HG03469 (cell line): ENCODE data around the gene CEBPA.

ENCODE experiments used
- ATAC-seq: cut with Tn5 transposase; IDR thresholded peaks from one replicate; pipeline ENCODE4 v1.9.1; 2021; ENCODE audit warnings: mild to moderate bottlenecking, moderate library complexity, moderate number of reproducible peaks; ENCODE audit not compliant: unreplicated experiment

CEBPA gene

GRCh38 chr19:33289261-33289660 is 13.1 kb downstream of the CEBPA start:
- no peak for ATAC-seq

GRCh38 chr19:33288666-33289065 is 13.7 kb downstream of the CEBPA start:
- no peak for ATAC-seq

DNA sequence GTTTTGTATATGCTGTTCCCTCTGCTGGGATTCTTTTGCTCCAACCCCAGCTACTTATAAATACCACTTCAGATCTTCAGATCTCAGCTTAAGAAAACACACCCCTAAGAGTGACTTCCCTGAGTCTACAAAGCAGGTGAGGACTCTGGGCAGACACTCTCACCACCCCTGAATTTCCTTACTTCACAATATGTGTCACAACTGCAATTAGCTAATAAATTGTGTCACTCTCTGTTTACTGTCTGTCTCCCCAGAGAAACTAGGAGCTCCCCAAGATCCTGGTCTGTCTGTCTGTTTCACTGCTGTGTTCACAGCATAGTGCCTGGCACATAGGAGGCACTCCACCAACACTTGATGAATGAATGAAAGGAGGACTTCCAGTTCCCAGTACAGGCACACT is 14.4 kb downstream of the CEBPA start:
- ATAC-seq = no peak

- ATAC-seq = no peak
Observed at GRCh38 chr19:33287438-33287837, 14.9 kb downstream of the CEBPA start.

- ATAC-seq = no peak
Observed at GRCh38 chr19:33286899-33287298, 15.4 kb downstream of the CEBPA start.

- no peak for ATAC-seq
Observed at GRCh38 chr19:33285441-33285927, 16.9 kb downstream of the CEBPA start.

GRCh38 chr19:33284756-33285155 is 17.6 kb downstream of the CEBPA start:
- no peak for ATAC-seq

DNA sequence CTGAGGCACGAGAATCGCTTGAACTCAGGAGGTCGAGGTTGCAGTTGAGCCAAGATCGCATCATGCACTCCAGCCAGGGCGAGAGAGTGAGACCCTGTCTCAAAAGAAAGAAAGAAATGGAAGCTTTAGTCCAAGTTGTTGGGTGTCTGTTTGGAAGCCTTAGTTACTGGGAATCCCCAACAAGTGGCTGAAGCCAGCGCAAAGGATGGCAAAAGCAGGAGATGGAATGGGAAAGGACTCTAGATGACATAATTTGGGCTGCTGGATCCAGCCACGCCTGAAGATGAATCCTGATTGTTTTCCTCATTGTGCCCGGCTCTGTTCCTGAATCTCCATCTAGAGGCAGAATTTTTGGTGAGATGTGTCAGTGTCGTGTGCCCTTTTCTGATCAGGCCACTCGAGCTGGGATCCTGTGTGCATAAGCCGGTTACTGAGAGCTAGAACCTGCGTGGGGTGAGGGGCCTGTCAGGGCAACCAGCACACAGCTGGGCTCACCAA is 18.1 kb downstream of the CEBPA start:
- ATAC-seq = no peak

DNA sequence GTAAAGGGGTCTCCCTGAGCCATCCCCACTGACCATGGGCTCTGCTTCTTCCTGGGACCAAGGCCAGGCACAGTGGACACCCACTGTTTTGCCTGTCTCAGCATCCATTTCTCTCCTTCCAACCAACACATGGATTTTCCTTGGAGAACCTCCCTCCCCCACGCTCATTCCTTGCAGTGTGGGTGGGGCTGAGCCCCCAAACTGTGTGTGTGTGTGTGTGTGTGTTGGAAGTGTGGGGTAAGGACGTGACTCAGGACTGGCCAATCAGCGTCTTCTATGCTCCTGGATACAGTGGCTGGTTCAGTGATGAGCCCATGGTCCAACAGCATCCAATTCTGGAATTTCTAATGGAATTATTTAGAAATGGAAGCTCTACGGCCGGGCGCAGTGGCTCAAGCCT is 18.7 kb downstream of the CEBPA start:
- no peak for ATAC-seq

GRCh38 chr19:33282036-33282671 is 20.2 kb downstream of the CEBPA start:
- ATAC-seq = no peak

GRCh38 chr19:33281296-33281926 is 20.9 kb downstream of the CEBPA start:
- ATAC-seq = no peak

DNA sequence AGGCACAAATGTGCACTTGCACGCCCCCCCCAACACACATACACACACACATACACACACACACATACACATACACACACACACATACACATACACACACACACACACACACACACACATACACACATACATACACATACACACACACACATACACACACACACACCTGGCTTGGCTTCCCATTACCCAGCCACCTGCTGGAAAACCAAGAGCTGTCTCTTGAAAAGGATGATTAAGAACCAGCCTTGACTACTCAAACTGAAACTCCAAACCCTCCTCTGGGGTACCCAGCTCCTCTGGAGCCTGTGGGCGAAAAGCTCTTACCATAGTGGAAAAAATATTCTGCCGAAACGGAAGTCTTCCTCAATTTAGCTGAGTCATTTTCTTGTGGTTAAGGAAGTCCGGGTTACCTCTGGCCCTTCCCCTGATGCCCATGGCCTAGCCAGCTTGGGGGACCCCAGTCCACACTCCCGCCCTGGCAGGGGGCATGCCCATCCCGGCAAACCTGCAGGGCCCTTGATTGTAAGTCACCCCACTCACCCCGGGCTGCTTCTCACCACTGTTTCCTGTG is 21.9 kb downstream of the CEBPA start:
- ATAC-seq = peak; percentile 70

DNA sequence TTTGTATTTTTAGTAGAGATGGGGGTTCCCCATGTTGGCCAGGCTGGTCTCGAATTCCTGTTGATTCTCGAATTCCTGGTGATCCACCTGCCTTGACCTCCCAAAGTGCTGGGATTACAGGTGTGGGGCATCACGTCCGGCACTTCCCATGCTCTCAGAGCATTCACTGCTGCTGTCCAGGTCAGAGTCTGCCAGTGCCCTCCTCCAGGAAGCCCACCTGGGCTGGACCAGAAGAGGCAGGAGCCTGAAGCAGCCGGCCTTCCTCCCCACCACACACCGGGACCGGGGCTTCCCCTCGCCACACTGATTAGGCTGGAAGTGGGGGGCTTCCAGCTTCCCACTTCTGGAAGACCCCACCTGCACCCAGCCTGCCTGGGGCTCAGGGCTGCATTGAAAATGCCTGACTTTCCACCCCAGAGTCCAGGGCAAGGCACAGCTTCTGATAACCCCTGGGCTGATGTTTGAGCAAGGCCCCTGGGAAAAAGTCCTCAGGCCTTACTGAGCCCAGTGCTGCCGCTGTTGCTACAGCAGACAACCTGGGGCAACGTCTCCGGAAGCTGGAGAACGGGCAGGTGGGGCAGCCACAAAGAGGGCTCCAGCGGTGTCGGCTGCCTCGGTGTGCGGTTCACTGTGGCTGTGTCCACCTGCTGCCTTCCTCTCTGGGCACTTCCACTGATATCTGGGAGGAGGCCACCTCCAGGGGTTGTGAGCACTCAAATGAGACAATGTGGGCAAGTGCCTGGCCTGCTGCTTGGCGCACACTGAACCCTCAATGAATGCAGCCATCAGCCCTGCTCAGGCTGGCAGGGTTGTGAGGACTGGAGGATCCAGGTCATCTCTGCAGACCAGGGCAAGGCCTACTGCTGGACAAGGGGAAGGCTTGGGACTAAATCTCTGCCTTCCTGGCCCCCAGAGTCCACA is 22.6 kb downstream of the CEBPA start:
- ATAC-seq = no peak

DNA sequence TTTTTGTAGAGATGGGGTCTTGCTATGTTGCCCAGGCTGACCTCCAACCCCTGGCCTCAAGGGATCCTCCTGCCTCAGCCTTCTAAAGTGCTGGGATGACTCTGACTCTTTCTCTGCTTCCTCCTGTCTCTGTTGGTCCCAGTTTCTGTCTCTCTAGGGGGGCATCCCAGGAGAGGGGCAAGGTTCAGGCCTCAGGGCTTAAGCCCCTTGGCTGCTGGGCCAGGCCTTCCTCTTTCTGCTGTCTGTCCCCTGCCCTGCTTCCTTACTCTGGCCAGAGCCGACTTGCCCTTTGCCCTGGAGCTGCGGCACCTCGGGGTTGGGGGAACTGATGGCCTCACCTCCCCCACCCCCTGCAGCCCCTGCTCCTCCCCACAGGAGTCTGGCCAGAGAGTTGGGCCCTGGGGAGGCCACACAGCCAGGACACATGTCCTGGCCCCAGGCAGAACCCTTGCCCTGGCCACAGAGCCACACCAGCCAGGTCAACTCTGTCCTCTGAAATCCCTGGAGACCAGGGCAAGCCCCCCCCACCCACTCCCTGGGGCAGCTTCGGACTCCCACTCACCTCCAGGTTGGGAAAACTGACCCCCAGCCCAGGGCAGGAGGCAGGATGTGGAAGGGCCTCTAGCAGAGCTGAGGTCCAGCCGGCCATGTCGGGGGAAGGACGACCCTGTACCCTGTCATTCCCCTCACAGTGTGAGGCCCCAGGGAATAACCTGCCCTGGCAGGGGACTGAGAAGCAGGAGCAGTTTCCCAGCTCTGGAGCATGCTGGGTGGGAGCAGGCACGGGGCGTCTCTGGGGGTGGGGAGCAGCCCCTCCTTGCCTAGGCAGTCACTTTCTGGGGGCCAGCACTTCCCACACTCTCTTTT is 23.7 kb downstream of the CEBPA start:
- ATAC-seq = no peak

DNA sequence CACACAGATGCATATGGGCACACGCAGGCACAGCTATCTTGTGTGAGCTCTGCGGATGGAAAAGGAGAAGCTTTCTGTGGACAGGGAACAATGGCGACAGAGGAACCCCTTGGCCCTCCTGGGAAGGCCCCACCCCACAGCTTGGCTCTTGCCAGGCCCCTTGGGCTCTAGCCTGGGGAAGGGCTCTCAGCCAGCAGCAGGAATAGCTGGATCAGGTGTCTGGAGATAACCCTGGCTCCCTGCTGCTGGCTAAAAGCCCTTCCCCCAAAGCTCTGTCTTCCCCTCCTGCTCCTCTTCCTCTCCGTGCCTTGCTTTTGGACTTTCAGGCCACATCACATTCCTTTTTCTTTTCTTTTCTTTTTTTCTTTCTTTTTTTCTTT is 24.3 kb downstream of the CEBPA start:
- no peak for ATAC-seq

DNA sequence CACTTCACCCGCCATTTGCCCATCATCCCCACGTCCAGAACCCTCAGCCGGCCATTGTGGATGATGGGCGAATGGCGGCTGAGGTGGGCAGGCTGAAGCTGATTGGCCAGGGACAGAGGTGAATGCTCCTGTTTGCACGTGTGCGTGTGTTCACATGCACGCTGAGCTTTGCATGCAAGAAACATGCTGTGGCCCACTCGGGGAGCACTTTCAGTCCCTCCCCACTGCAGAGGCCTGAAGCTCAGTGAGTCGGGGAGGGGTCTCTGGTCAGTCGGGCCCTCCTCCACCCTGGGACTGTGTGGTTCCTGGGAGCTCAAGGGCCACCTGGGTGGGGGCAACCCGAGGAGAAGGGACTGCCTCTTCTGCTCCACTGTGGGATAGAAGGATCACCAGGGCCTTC is 24.9 kb downstream of the CEBPA start:
- ATAC-seq = no peak

- ATAC-seq = no peak
Observed at GRCh38 chr19:33275933-33276619, 26.3 kb downstream of the CEBPA start.

DNA sequence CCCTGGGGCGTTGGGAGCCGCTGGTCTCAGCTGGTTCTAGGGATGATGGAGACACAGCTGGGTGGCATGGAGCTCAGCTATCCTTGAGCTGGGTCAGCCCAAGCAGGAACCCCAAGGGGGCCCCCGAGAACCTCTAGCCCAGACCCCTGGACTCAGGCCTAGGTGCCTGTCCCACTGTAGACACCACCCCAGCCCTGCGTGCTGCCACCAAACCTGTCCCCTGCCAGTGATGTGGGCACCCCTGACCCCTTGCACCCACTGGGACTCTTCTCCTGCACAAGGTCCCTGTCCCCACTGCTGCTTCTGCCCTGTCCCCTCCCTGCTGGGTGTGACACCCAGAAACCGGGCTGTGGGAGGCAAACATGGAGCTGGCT is 26.8 kb downstream of the CEBPA start:
- no peak for ATAC-seq

- ATAC-seq = no peak
Observed at GRCh38 chr19:33274663-33275558, 27.4 kb downstream of the CEBPA start.
